NK-92 (cell line): ENCODE data around the gene CFAP46.
"Not testable (repeated sequence)": the region's sequence is repeated elsewhere in the genome, so short reads cannot be mapped to it uniquely, and the experiment has no call there.

Source experiments
- DNase-seq: peaks from one replicate; lab custom pipeline; 2025; ENCODE audit not compliant: unreplicated experiment; lab: John Stamatoyannopoulos, UW

Gene CFAP46

DNA sequence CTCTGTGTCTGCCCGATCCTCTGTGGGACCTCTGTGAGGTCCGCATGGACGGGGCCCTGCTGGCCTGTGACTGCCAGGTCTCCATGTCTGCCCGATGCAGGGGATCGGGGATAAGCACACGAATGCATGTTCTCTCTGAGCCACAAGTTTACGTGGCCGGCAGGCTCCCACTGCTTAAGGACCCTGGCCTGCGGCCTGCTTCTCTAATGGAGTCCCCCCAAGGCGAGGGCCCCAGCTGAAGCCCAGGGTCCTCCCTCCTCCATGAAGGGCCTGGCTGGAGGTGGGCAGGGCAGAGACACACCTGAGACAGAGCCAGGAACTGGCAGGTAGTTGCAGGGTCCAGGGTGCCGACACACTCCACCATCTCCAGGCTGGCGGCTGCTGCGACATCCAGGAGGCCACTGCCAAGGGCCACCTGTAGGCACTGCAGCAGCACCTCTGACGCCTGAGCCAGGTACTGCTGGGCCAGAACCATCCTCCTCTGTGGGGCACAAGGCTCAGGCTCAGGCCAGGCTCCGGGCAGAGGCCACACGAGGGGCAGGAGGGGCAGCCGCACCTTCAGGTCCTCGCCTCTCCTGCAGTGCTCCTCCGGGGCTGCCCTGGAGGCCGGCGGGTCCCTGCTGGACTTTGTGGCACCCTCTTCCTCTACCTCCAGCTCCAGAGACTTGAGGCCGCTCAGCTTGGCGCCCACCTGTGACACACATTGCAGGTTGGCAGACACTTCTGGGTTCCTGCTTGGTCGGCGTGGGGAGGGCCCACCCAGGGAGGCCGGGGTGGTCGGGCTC is 95.5 kb downstream of the CFAP46 start:
- no peak for DNase-seq

DNA sequence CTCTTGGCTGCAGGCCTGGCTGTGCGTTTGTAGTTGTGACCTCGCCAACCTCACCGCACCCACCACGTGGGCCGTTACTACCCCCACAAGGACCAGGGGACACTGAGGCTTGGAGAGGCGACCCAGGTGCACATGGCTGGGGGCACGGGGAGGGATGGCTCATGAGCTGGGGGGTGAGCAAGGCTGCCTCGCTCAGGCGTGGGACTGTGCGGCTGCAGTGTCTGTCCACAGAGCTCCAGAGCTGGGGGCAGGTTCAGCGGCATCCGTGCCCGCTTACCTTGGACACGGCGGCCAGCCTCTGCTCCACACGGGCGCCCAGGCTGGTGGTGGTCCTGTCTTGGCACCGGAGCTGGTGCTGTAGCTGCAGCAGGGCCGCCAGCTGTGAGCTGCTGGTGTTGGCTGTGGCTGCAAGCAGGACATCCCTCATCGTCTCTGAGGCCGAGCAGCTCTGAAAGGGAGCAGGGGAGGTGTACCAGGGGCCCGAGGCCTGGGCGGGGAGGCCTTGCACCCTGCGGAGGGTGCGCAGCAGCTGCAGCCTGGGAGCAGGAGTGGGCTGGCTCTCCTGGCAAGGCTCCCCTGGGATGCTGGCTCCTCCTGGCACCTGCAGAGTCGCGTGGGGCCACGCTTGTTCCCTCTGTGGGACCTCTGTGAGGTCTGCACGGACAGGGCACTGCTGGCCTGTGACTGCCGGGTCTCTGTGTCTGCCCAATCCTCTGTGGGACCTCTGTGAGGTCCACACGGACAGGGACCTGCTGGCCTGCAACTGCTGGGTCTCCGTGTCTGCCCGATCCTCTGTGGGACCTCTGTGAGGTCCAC is 96.4 kb downstream of the CFAP46 start:
- no peak for DNase-seq

DNA sequence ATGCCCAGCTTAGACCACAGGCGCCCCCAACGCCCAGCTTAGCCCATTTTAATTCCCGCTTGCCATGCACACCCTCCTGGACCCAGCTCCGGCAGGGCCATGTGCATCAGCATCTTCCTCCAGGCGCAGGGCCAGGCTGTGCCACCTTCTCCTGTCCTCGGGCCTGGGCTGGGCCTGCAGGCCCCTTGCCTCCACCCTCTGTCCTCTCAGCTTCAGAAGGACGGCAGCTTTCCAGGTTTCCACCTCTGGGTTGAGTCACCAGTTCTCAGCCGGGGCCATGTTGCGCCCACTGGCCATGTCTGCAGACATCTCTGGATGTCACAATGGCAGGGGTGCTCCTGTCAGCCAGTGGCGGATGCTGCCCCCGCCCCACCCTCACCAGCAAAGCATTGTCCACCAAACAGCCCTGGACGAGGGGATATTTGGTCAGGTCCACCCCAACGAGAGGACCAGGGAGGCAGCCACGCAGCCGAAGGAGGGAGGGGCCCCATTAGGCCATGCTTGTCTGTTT is 97.3 kb downstream of the CFAP46 start:
- DNase-seq = no peak

DNA sequence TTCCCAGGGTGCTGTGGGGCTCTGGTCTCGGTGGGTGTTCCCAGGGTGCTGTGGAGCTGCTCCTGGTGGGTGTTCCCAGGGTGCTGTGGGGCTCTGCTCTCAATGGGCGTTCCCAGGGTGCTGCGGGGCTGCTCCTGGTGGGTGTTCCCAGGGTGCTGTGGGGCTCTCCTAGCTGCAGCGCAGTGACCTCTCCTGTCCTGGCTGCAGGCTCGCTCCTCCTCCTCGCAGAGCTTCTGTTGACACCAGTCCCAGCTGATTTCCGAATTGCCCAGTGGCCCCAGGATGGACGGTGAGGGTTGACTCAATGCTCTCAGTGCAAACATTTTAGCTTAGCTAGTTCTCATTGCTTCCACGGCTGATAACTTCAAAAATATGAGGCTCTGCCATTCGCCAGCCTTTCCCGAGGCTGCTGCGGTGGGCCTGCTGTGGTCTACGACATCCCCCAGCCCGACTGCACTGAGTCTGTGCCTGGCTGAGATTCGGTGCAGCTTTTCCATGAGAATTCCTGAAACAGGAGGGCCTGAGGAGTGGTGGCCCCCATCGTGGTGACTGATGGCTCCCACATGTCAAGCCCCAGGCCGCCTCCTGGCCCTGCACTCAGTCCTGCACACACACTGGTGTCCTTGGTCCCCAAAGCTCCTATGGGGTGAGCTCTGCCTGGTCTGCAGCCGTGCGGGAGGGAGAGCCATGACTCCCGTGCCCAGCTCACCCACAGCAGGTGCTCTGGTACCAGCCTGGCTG is 98.1 kb downstream of the CFAP46 start:
- DNase-seq = no peak

DNA sequence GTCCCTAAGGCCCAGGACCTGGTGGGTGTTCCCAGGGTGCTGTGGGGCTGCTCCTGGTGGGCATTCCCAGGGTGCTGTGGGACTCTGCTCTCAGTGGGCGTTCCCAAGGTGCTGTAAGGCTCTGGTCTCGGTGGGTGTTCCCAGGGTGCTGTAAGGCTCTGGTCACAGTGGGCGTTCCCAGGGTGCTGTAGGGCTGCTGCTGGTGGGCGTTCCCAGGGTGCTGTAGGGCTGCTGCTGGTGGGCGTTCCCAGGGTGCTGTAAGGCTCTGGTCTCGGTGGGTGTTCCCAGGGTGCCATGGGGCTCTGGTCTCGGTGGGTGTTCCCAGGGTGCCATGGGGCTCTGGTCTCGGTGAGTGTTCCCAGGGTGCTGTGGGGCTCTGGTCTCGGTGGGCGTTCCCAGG is 99.1 kb downstream of the CFAP46 start:
- DNase-seq = not testable (repeated sequence)

DNA sequence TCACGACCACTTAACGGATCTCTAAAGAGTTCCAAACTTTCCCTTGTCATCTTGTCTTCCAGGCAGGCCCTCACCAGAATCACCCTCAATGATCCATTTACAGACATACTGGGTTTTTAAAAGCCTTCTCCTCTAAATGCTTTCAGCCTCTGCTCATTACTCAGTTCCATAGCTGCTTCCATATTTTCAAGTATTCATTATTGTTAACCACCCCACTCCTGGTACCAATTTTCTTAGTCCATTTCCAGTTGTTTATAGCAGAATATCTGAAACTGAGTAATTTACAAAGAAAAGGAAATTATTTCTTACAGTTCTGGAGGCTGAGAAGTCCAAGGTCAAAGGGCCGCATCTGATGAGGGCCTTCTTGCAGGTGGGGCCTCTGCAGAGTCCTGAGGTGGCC is 100.0 kb downstream of the CFAP46 start:
- DNase-seq = no peak

DNA sequence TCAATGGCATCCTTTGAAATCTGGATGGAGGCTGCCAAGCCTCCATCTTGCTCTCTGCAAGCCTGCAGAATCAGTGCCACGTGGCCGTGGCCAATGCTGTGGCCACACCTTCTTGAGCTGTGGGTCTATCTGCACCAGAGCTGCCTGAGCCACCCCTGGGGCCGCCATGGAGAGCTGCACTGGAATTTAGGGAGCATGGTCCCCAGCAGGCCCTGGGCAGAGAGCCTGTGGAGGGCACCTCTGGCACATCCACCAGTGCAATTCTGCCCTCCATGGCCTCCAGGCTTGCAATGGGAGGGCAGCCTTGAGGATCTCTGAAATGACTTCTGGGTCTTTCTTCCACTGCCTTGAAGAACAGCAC is 100.8 kb downstream of the CFAP46 start:
- no peak for DNase-seq

DNA sequence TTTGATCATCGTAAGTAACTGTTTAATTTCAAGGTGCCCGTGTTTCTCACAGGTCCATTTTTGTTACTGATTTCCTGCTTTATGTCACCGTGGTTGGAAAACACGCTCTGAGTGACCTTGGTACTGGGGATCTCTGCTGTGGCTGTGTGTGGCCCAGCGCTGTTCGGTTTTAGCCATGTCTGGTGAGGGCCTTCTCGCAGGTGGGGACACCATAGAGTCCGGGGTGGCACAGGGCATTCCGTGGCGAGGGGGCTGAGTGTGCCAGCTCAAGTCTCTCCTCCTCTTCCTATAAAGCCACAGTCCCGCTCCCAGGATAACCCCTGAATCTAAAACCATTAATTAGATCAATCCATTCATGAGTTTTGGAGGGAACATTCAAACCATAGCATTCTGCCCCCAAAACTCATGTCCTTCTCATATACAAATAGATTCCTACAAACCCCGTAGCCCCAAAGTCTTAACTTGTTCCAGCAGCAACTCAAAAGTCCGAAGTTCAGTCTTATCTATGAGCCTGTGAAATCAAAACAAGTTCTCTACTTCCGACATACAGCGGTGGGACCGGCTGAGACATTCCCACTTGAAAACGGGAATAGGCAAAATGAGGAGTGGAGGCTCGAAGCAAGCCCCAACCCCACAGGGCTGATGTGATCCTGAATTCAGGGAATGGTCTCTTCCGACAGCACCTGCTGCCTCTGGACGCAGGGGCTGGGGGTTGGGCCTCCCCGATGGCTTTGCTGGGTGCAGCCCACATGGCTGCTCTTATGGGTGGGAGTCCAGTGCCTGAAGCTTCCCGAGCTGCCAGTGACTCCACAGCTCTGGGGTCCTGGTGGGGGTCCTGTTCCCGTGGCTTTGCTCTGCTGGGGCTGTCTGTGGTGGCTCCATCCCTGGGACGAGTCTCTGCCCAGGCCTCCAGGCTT is 101.4 kb downstream of the CFAP46 start:
- DNase-seq = no peak

DNA sequence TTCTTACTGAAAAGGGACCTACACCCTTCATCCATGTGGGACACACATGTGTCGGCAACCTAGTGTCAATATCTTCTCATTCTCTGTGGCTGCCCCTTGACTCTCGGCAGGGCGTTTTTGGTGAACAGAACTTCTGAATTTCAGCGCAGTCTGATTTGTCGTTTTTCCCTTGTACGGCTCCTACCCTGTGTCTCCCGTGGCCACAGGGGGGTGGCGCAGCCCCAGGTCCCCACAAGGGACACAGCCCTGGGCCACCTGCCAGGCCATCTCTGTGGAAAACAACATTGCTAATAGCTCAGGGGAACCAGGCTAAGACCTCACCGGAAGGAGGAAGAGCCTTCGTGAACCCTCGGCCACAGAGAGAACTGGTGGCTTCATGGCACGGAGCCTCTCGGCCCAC is 103.3 kb downstream of the CFAP46 start:
- DNase-seq = no peak

DNA sequence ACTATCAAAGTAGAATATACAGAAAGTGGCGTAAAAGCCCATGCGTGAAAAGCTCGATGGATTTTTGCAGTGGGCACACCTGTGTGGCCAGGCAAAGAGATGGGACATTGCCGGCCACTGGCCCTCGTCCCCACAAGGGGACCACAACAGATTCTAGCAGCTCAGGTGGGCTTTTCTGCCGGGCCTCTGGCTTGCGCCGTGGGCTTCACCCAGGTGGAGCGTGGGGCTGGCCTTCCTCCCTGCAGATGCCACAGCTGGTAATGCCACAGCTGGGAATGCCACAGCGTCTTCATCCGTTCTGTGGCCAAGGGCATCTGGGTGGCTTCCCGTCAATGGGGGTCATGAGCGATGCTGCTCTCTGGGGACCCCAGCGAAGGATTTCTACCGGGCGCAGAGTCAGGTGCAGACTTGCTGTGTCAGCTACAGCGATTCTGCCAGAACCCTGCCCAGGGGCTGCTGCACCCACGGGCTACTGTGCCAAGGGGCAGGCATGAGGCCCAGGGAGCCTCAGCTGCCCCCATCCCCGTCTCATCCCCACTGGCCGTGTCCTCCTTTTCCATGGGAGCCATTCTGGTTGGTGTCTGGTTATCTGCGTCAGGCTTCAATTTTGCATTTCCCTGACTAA is 103.9 kb downstream of the CFAP46 start:
- no peak for DNase-seq

DNA sequence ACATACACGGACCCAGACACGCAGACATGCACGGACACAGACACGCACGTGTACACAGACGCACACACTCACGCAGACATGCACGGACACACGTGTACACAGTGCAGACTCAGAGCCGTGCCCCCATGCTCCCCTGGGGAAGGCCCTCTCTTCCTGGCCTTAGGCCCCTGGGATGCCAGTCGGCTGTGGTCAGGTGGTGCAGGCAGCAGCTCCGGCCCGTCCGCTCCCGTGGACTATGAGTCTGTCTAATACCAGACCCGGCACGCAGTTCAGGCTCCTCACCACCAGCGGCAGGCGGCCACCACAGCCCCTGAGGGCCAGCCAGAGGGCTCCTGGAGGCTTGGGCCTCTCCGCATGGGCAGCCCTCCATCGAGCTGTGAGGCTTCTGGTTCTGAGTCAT is 104.5 kb downstream of the CFAP46 start:
- no peak for DNase-seq

DNA sequence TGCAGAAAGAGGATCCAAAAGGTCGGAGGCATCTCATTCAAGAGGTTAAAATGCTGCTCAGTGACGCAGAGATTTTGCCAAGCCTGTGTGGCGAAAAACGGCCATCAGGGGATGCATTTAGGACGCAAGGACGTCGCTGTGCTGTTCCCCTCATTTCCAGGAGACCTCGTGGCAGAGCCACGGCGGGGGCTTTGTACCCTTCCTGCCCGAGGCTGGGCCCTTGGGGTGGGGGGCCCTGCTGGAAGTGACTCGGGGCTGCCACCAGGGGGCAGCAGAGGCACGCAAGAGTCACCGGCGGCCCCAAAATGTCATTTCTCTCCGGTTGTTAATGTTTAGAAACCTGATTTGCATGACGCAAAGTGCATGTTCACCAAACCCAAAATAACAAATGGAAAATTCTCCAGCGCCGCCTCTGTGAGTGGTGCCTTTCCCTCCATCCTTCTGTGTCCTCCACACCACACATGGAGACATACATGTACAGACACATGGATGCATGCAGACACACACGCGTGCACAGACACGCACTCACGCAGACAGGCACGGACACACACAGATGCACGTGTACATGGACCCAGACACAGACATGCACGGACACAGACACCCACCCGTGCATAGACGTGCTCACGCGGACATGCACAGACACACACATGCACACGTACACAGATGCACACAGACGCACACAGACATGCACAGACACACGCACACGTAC is 105.4 kb downstream of the CFAP46 start:
- no peak for DNase-seq

DNA sequence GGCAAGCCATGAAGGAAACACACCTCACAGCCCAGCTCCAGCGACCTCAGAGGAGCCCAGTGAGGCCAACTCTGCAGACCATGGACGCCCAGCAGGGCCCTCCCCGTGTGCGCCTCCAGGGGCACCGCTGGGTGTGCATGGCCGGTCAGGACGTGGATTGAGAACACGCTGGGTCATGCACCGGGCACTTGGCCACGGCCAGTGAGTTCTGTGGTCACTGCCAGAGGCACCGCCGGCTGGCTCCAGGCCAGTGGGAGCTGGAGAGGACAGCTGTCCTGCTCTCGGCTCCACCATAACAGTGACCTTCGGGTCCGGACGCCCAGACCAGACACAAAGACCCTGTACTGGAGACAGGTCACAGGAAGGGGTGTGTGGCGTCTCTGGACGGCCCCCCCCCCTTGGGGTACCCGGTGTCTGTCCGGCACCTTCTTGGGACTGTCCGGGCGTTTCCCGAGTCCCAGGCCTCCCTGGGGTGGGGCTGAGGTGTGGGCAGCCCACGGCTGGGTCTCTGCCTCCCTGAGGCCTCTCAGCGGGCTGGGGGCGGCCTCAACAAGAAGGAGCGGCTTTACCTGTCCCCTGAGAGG is 106.0 kb downstream of the CFAP46 start:
- no peak for DNase-seq

DNA sequence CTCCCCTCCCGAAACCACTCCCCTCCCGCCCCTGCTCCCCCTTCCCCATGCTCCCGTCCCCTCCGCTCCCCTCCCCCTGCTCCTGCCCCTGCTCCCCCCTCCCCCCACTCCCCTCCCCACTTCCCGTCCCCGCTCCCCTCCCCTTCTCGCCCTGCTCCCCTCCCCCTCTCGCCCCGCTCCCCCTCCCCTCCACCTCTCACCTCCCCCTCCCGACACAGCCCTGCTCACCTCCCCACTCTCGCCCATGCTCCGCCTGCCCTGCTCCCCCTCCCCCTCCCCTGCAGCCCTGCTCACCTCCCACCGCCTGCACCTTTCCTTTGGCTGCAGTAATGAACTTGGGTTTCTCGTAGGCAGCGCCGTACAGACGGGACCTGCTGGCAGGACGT is 106.5 kb downstream of the CFAP46 start:
- no peak for DNase-seq

DNA sequence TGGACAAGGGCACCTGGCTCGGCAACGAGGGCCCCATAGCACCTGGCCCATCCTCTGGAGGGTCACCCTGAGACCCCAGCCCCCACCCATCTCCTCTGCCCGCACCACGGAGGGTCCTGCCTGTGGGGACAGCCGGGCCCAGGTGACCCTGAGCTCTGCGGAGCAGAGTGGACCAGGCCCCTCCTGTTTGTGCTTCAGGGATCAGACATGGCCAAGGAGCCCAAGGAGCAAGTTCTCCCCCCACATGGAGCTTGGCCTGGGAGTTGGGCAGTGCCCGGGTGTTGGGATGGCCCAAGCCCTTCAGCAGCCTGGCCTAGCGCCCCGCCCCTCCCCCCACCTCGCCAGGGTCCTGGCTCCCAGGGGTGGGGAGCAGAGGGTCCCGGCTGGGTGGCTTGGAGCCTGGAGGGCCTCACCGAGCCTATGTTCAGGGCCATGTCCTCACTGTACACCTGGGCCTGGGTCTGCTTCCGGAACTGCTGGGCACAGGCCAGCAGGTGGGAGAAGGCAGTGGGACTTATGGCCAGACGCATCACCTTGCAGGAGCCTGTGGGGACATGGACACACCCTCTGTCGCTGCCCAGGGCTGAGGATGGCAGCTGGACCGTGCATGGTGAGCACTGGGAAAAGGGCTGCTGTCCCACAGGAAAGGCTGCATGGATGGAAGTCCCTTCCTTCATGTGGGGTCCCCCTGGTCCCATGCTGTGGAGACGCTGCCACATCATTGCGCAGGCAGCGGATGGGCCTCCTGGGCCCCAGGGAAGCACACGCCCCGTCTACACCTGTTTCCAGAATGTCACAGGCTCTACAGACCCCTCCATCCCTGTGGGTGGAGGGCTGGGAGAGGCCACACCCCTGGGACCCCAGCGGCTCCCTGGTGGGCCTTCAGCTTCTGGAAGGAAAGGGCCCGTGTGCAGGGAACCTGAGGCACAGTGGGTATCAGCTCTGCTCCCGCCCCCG is 107.2 kb downstream of the CFAP46 start:
- DNase-seq = no peak

DNA sequence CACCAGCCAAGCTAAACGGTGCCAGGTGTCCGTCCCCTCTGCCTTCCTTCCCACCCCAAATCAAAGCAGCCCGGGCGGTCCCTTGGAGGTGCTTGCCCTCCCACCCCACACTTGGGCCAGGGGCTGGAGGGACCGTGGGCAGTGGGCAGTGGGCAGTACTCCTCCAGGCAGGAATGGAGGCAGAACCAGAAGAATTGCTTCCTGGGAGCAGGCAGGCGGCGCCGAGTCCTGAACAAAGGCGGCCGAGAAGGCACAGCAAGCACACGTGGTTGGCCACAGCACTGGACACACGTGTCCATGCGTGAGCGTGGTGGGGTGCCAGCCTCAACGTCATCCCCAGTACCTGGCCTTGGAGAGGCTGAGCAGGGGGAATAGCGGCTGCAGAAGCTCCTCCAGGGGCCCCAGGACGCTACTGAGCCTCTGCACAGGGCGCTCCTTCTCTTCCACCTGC is 108.0 kb downstream of the CFAP46 start:
- no peak for DNase-seq

DNA sequence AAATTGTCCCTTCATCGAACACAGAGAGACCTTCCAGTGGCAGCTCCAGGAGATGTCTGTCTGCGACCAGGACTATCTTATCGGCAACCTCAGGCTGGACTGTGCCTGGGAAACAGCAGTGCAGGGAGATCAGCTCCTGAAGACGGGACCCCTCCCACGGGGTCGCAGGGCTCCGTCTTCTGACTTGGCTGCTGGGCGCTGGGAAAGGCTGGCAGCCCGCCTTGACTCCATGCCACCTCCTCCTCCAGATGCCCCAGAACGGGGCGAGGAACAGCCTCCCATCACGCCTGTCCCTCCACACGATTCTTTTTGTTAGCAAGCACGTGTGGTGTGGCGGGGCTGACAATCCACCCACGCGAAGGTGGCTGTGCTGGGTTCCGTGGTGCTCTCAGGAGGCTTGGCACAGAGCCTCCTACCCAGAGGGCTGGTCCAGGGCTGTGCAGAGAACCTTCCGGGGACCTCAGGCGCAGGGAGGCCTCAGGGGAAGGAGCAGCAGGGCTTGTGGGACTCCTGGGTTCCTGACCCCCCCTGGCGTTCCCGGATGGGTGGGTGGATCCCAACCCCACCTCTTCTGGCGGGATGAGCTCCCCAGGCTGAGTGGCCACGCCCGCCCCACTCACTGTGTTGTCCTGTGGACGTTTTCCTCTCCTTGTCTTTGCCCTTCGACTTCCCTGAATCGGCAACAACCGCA is 108.8 kb downstream of the CFAP46 start:
- DNase-seq = no peak
